Measurements from ENCODE around the gene RLN3. TPM values are rescaled to one million over a fixed set of nuclear protein-coding genes. Genes with fewer than 3 reads are reported as not detected.
"Not testable (repeated sequence)": the region's sequence is repeated elsewhere in the genome, so short reads cannot be mapped to it uniquely, and the experiment has no call there.

RLN3 gene
- total and polyA plus RNA-seq, 4 experiments from 2014 or later, result 0.41 TPM; not detected in 3

- not testable (repeated sequence) for H3K9me3 ChIP-seq (ENCODE audit: control insufficient read depth in 1 of 2, low read length in 2 of 2); H3K27me3 Mint-ChIP-seq; H3K4me3 ChIP-seq (ENCODE audit: low read length in 2 of 2); H3K27me3 ChIP-seq (ENCODE audit: insufficient read depth, low read length); H3K9me3 Mint-ChIP-seq
- H3K36me3 ChIP-seq (ENCODE audit: insufficient read depth, low read length), result peaks cover 50% of the 10 kb centered on the region
- peak overlapping the region; percentile 88 to 95 (median 92) for H3K27ac Mint-ChIP-seq
- peak; percentile 56 to 69 (median 61) for DNase-seq
- intact Hi-C loops (cut with micrococcal nuclease), result loop anchor here (1.0 kb wide), 2 partner anchors 140 to 163 kb away; no protein-coding TSS in a partner anchor
- H3K36me3 Mint-ChIP-seq, result peaks cover 23 to 58% of the 10 kb centered on the region in 2 donors
- POLR2A ChIA-PET (ENCODE audit: partially characterized antibody), result interaction anchor here (0.6 to 3.2 kb wide), 10 partner anchors 10 to 162 kb away, joined by 3 to 18 read pairs (median 5); partner anchors contain the start of genes IL27RA, MISP3 and RFX1
- peaks cover 0 to 16% (median 9%) of the 10 kb centered on the region in 4 donors for H3K4me1 Mint-ChIP-seq
- peak overlapping the region in 1 of 8 donors; percentile 4 for H3K4me3 Mint-ChIP-seq
- CTCF ChIA-PET (ENCODE audit: partially characterized antibody), result interaction anchor here (0.6 to 9.7 kb wide), 16 partner anchors 9 to 171 kb away, joined by 3 to 111 read pairs (median 5); partner anchors contain the start of genes IL27RA and NANOS3
- H3K4me1 ChIP-seq (ENCODE audit: insufficient read depth, low read length), result peaks cover 18% of the 10 kb centered on the region
- peak overlapping the region; percentile 43 for H3K27ac ChIP-seq (ENCODE audit: low read depth, low read length)
These were observed 15.0 kb downstream of the RLN3 start for GRCh38 chr19:14042659-14043608.

- not testable (repeated sequence) for DNase-seq; H3K9me3 Mint-ChIP-seq; H3K4me1 ChIP-seq (ENCODE audit: insufficient read depth, low read length); H3K9me3 ChIP-seq (ENCODE audit: control insufficient read depth in 1 of 2, low read length in 2 of 2); H3K4me3 ChIP-seq (ENCODE audit: low read length in 2 of 2); H3K4me3 Mint-ChIP-seq; H3K27me3 Mint-ChIP-seq; H3K27me3 ChIP-seq (ENCODE audit: insufficient read depth, low read length); H3K27ac ChIP-seq (ENCODE audit: low read depth, low read length); H3K4me1 Mint-ChIP-seq
- POLR2A ChIA-PET (ENCODE audit: partially characterized antibody), result interaction anchor here (0.9 to 2.7 kb wide), 9 partner anchors 10 to 167 kb away, joined by 3 to 17 read pairs (median 6); partner anchors contain the start of genes ASF1B, DCAF15 and IL27RA
- CTCF ChIA-PET (ENCODE audit: partially characterized antibody), result interaction anchor here (0.6 to 9.7 kb wide), 27 partner anchors 9 to 233 kb away, joined by 3 to 111 read pairs (median 4); partner anchors contain the start of genes DCAF15, NANOS3 and RFX1
- Mint-ChIP-seq H3K27ac (peak overlapping the region in 2 of 7 donors; percentile 59 to 85), H3K36me3 (peaks cover 44 to 62% of the 10 kb centered on the region in 2 donors)
- intact Hi-C loops (cut with micrococcal nuclease), result loop anchor here (1.0 to 2.0 kb wide), 3 partner anchors 95 to 168 kb away; partner anchors contain the start of gene DCAF15
- H3K36me3 ChIP-seq (ENCODE audit: insufficient read depth, low read length), result peaks cover 58% of the 10 kb centered on the region
These were observed 19.9 kb downstream of the RLN3 start for GRCh38 chr19:14047866-14048265.

GRCh38 chr19:14048443-14049153, 20.6 kb downstream of the RLN3 start:
- peaks cover 0 to 6% (median 0%) of the 10 kb centered on the region in 8 donors for H3K9me3 Mint-ChIP-seq
- peak; percentile 63 to 73 (median 68) for DNase-seq
- H3K36me3 ChIP-seq (ENCODE audit: insufficient read depth, low read length), result peaks cover 54% of the 10 kb centered on the region
- intact Hi-C loops (cut with micrococcal nuclease), result loop anchor here (1.0 to 2.0 kb wide), 3 partner anchors 96 to 168 kb away; partner anchors contain the start of gene DCAF15
- H3K4me1 ChIP-seq (ENCODE audit: insufficient read depth, low read length), result peaks cover 5% of the 10 kb centered on the region
- H3K27me3 ChIP-seq (ENCODE audit: insufficient read depth, low read length), result no peaks in the 10 kb centered on the region
- peak overlapping the region; percentile 26 to 85 (median 42) for H3K27ac Mint-ChIP-seq
- no peaks in the 10 kb centered on the region for H3K9me3 ChIP-seq (ENCODE audit: control insufficient read depth in 1 of 2, low read length in 2 of 2)
- ChIA-PET POLR2A (ENCODE audit: partially characterized antibody) (interaction anchor here (0.9 to 2.7 kb wide), 10 partner anchors 9 to 168 kb away, joined by 3 to 17 read pairs (median 6); partner anchors contain the start of genes ASF1B, DCAF15 and IL27RA), CTCF (ENCODE audit: partially characterized antibody) (interaction anchor here (0.6 to 9.7 kb wide), 29 partner anchors 10 to 286 kb away, joined by 3 to 111 read pairs (median 4); partner anchors contain the start of genes DCAF15, MISP3, NANOS3 and RFX1)
- peaks cover 42 to 60% of the 10 kb centered on the region in 2 donors for H3K36me3 Mint-ChIP-seq
- peaks cover 2 to 5% (median 3%) of the 10 kb centered on the region in 4 donors for H3K4me1 Mint-ChIP-seq
- H3K4me3 ChIP-seq (ENCODE audit: low read length in 2 of 2), result no peak overlapping the region
- H3K27me3 Mint-ChIP-seq, result no peaks in the 10 kb centered on the region
- H3K27ac ChIP-seq (ENCODE audit: low read depth, low read length), result peak overlapping the region; percentile 39
- H3K4me3 Mint-ChIP-seq, result no peak overlapping the region

DNA sequence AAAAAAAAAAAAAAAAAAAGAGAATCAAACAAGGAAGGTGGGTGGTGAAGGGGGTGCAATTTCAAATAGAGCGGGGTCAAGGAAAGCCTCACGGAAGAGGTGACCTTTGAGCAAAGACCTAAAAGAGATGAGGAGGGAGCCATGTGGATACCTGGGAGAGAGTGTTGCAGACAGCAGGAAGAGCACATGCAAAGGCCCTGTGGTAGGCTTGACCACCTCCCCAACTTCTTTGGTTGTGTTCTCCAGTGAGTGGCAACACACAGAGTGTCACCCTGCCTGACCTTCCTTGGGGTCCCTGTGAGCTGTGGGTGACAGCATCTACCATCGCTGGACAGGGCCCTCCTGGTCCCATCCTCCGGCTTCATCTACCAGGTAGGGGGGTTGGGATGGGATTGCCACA, 22.6 kb downstream of the RLN3 start:
- peaks cover 3 to 8% (median 6%) of the 10 kb centered on the region in 4 donors for H3K4me1 Mint-ChIP-seq
- DNase-seq, result no peak
- H3K27ac Mint-ChIP-seq, result peak overlapping the region in 3 of 7 donors; percentile 51 to 64 (median 63)
- peaks cover 48 to 60% of the 10 kb centered on the region in 2 donors for H3K36me3 Mint-ChIP-seq
- H3K4me3 Mint-ChIP-seq, result no peak overlapping the region
- intact Hi-C loops (cut with micrococcal nuclease), result no loop called here
- peaks cover 46% of the 10 kb centered on the region for H3K36me3 ChIP-seq (ENCODE audit: insufficient read depth, low read length)
- H3K4me1 ChIP-seq (ENCODE audit: insufficient read depth, low read length), result peaks cover 5% of the 10 kb centered on the region
- peaks cover 0 to 9% (median 0%) of the 10 kb centered on the region in 8 donors for H3K9me3 Mint-ChIP-seq
- H3K27me3 Mint-ChIP-seq, result no peaks in the 10 kb centered on the region
- no peaks in the 10 kb centered on the region for H3K9me3 ChIP-seq (ENCODE audit: control insufficient read depth in 1 of 2, low read length in 2 of 2)
- ChIA-PET CTCF (ENCODE audit: partially characterized antibody) (interaction anchor here (1.4 to 9.7 kb wide), 5 partner anchors 9 to 168 kb away, joined by 3 to 111 read pairs (median 15); partner anchors contain the start of gene NANOS3), POLR2A (ENCODE audit: partially characterized antibody) (interaction anchor here (0.8 kb wide), 1 partner anchor 10 kb away, joined by 3 read pairs; no protein-coding TSS in a partner anchor)
- no peak overlapping the region for H3K27ac ChIP-seq (ENCODE audit: low read depth, low read length)
- no peak overlapping the region for H3K4me3 ChIP-seq (ENCODE audit: low read length in 2 of 2)
- H3K27me3 ChIP-seq (ENCODE audit: insufficient read depth, low read length), result no peaks in the 10 kb centered on the region

GRCh38 chr19:14050961-14051360, 23.0 kb downstream of the RLN3 start:
- H3K9me3 Mint-ChIP-seq; H3K27me3 Mint-ChIP-seq; H3K27me3 ChIP-seq (ENCODE audit: insufficient read depth, low read length); H3K27ac ChIP-seq (ENCODE audit: low read depth, low read length); H3K27ac Mint-ChIP-seq; H3K9me3 ChIP-seq (ENCODE audit: control insufficient read depth in 1 of 2, low read length in 2 of 2); H3K4me3 Mint-ChIP-seq; DNase-seq; H3K4me3 ChIP-seq (ENCODE audit: low read length in 2 of 2); intact Hi-C loops (cut with micrococcal nuclease); H3K4me1 ChIP-seq (ENCODE audit: insufficient read depth, low read length): not testable (repeated sequence)
- peaks cover 45% of the 10 kb centered on the region for H3K36me3 ChIP-seq (ENCODE audit: insufficient read depth, low read length)
- POLR2A ChIA-PET (ENCODE audit: partially characterized antibody), result interaction anchor here (0.8 kb wide), 1 partner anchor 11 kb away, joined by 3 read pairs; no protein-coding TSS in a partner anchor
- peaks cover 3 to 10% (median 5%) of the 10 kb centered on the region in 4 donors for H3K4me1 Mint-ChIP-seq
- CTCF ChIA-PET (ENCODE audit: partially characterized antibody), result interaction anchor here (0.9 to 4.4 kb wide), 5 partner anchors 8 to 169 kb away, joined by 3 to 27 read pairs (median 3); no protein-coding TSS in a partner anchor
- H3K36me3 Mint-ChIP-seq, result peaks cover 45 to 56% of the 10 kb centered on the region in 2 donors

GRCh38 chr19:14051980-14052379, 24.0 kb downstream of the RLN3 start:
- H3K4me1 Mint-ChIP-seq, result peaks cover 0 to 10% (median 5%) of the 10 kb centered on the region in 4 donors
- Histone ChIP-seq H3K36me3 (ENCODE audit: insufficient read depth, low read length) (peaks cover 39% of the 10 kb centered on the region), H3K9me3 (ENCODE audit: control insufficient read depth in 1 of 2, low read length in 2 of 2) (no peaks in the 10 kb centered on the region), H3K27me3 (ENCODE audit: insufficient read depth, low read length) (no peaks in the 10 kb centered on the region), H3K4me3 (ENCODE audit: low read length in 2 of 2) (no peak overlapping the region), H3K4me1 (ENCODE audit: insufficient read depth, low read length) (no peaks in the 10 kb centered on the region), H3K27ac (ENCODE audit: low read depth, low read length) (no peak overlapping the region)
- H3K9me3 Mint-ChIP-seq, result peaks cover 0 to 9% (median 0%) of the 10 kb centered on the region in 8 donors
- H3K36me3 Mint-ChIP-seq, result peaks cover 38 to 49% of the 10 kb centered on the region in 2 donors
- CTCF ChIA-PET (ENCODE audit: partially characterized antibody), result interaction anchor here (0.9 to 4.4 kb wide), 5 partner anchors 8 to 170 kb away, joined by 3 to 27 read pairs (median 5); no protein-coding TSS in a partner anchor
- intact Hi-C loops (cut with micrococcal nuclease), result no loop called here
- H3K27me3 Mint-ChIP-seq, result no peaks in the 10 kb centered on the region
- peak overlapping the region in 1 of 7 donors; percentile 90 for H3K27ac Mint-ChIP-seq
- H3K4me3 Mint-ChIP-seq, result no peak overlapping the region
- POLR2A ChIA-PET (ENCODE audit: partially characterized antibody), result interaction anchor here (1.3 to 1.7 kb wide), 2 partner anchors 9 to 21 kb away, joined by 4 to 6 read pairs; partner anchors contain the start of gene IL27RA
- DNase-seq, result no peak

All from CD4-positive, alpha-beta memory T cell (primary cell).